GM21367 (cell line): ENCODE measurements around the gene VWF.
"Not testable (repeated sequence)": the region's sequence is repeated elsewhere in the genome, so short reads cannot be mapped to it uniquely, and the experiment has no call there.

Experiments used
- ATAC-seq: cut with Tn5 transposase; IDR thresholded peaks from one replicate; pipeline ENCODE4 v1.9.1; 2021; ENCODE audit not compliant: unreplicated experiment

The VWF gene

DNA sequence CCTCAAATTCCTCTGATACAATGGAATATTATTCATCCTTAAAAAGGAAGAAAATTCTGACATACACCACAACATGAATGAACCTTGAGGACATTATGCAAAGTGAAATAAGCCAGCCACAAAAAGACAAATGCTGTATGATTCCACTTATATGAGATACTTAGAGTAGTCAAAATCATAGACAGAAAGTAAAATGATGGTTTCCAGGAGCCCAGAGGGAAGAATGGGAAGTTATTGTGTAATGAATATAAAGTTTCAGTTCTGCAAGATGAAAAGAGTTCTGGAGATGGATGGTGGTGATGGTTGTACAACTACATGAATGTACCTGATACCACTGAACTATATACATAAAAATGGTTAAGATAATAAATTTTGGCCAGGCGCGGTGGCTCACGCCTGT lies 18.3 kb downstream of the VWF start:
- no peak for ATAC-seq

DNA sequence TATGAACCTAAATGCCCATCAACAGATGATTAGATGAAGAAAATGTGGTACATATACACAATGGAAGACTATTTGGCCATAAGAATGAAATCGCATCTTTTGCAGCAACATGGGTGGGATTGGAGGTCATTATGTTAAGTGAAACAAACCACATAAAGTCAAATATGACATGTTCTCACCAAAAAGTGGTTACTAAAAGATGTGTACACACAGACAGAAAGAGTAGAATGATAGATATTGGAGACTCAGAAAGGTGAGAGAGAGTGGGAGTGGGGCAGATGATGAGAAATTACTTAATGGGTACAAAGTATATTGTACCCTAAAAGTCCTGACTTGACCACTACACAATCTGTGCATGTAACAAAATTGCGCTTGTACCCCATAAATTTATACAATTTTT lies 19.6 kb downstream of the VWF start:
- no peak for ATAC-seq

DNA sequence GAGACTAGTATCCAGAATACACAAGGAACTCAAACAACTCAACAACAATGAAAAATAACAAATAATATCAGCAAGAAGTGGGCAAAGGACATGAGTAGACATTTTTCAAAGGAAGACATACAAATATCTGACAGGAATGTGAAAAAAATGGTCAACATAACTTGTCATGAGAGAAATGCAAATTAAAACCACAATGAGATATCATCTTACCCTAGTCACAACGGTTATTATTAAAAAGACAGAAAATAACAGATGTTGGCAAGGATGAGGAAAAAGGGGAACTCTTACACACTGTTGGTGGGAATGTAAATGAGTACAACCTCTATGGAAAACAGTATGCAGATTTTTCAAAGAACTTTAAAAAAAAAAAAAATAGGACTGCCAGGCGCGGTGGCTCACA lies 20.4 kb downstream of the VWF start:
- no peak for ATAC-seq

DNA sequence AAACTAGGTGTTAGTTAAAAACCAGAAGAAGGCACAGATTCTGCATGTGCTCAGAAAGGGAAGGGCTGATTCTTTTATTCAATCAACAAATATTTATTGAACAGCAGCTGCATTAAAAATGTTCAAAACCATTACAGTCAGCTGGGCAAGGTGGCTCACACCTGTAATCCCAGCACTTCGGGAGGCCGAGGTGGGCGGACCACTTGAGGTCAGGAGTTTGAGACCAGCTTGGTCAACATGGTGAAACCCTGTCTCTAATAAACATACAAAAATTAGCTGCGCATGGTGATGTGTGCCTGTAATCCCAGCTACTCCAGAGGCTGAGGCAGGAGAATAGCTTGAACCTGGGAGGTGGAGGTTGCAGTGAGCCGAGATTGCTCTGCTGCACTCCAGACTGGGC lies 22.4 kb downstream of the VWF start:
- not testable (repeated sequence) for ATAC-seq

DNA sequence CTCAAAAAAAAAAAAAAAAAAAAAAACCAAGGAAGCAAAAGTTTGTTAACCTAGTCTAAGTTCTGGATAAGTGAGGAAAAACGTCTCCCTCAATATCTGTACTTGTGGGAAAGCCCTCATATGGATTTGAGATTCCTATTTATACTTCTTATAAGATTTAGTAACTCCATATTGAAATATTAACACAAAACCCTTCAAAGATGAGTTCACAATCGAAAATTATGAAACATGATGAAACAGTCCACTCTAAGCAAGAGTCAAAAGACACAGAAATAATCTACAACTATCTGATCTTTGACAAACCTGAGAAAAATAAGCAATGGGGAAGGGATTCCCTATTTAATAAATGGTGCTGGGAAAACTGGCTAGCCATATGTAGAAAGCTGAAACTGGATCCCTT lies 25.2 kb downstream of the VWF start:
- ATAC-seq, result no peak

DNA sequence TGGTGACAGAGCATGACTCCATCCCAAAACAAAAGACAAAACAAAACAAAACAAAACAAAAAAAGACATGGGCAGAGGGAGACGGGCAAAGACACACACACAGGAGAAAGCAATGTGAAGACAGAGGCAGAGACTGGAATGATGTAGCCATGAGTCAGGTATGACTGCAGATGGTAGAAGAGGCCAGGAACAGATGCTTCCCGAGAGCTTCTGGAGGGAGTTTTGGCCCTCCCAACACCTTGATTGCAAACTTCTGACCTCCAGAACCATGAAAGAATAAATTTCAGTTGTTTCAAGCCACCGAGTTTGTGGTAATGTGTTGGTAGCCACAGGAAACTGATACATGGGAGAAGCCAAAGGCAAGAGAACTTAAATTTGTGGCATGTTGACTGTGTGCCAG lies 27.1 kb downstream of the VWF start:
- no peak for ATAC-seq

DNA sequence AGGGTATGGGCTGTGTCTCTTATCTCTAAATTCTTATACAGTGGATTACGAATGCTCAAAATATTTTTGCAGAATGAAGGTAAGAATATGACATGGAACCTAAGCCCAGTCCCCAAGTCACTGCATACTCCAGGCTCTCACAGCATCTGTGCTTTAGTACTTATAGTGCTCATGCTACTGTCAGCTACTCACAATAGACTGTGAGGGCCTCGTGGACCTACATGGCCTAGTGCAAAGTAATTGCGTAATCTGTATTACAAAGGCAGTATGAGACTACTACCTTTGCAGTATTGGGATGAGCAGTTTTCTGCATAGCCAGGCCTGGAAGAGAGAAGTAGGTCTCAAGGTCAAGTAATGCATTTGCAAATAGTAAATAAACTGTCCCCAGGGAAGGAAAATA lies 27.9 kb downstream of the VWF start:
- ATAC-seq, result no peak

DNA sequence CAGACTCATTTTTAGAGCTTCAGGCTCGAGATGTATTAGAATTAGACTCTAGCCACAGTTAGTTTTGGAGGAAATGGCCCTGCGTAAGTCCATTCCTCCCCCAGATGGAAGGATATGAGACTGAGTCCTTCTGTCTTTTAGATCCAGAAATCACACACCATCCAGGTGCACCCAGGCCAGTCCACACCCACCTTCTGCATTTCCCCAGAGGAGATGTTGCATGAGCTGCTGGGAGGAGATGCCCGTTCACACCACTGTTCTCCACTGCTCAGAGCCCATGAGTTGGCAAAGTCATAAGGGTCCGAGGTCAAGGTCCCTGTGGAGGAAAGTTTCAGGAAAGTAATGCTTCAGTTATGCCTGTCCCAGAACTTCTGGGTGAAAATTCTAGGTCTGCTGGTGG lies 29.2 kb downstream of the VWF start:
- ATAC-seq, result no peak

DNA sequence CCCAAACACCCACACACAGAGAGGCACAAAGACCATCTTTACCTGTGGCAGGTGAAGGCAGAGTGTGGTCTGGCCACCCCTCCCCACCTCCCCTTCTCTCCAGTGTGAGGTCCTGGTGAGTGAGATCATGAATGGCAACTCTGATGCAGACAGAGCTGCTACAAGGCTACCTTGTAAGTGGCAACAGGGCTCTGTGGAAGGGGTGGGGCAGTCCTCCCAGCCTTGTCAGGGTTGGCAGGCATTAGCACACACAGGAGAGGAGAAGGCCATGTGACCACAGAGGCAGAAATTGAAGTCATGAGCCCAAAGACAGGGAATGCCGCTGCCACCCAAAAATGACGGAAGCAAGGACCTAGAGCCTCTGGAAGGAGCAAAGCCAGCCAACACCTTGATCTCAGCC lies 30.7 kb downstream of the VWF start:
- ATAC-seq, result no peak

DNA sequence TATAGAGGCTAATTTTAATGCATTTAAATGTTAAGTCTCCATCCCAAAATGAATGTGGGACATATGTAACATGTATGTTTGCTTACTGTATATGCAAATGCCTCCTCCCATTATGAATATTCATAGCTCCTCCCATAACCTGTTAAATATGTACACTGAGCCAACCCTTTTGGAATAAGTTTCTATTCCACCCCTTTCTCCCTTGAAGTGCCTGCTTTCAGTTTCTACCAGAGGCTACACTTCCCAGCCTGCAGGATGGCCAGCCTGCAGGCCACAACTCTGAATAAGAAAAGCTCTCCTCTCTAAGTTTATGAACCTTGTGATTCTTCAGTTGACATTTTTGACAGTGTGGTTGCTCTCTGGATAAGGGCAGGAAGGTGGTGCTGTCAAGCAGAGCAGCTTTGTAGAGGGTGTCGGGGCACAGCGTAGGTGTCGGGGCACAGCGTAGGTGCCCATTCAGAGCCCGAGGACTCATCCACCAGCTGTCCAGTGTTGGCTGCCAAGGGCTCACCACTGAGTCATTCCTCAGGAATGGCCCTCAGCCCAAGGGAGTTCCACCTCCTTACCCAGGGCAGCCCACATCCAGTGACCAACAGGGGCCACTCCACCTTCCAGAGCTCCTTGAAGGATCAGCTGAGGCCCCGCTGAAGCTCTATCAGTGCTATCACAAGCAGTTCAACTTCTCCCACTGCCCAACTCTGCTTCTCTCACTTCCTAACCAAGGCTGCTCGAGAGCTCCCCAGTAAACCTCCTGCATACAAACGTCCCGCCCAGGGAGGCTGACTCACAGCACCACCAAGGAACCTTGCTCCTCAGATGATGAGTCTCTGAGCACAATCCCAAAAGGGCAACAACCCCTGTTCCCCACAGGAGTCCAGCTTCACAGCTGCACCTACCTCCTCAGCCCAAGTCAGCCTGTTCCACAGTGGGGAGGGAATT lies 31.4 kb downstream of the VWF start:
- no peak for ATAC-seq

DNA sequence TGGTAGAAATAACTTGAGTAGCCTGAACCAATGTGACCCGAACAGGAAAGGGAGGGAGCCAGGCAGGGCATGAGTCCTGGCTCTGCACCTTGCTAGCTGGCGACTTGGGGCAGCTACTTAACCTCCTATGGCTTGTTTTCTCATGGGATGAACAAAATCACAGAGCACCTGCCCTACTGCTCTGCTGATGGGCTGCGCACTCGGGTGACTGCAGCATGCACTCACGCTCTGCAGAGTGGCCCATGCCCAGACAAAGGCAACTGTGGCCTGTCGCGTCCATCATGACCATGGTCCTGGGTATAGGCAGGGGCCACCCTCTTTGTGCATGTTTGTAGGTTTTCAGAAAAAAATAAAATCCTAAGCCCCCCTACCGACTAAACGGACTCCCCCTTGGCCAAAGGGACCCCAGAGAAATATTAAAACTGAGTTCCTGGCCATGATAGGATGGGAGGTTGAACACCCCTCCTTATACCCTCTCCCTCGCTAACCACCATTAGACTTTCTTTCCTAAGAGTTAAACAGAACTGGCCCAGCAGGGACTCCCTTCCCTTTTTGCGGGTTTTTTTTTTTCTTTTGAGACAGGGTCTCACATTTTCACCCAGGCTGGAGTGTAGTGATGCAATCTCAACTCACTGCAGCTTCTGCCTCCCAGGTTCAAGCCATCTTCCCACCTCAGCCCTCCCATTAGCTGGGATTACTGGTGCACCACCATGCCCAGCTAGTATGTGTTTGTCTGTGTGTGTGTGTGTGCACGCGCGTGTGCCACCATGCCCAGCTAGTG lies 32.5 kb downstream of the VWF start:
- no peak for ATAC-seq

DNA sequence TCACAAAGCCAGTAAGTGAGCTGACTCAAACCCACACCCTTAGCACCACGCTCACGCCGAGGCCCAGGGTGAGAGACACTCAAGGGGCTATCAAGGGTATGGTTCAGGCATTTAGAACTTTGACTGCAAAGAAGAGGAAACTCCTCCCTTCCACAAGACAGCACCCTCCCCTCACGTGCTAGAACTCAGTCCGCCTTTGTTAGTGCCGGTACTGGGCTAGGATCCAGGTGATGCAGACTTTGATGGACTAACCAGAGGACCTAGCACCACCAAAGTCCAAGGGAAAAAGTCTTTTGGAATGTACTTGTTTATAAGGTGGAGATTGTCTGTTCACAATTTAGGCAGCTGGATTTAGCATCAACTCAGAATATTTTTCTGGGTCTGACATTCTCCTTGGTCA lies 33.7 kb downstream of the VWF start:
- ATAC-seq, result no peak

DNA sequence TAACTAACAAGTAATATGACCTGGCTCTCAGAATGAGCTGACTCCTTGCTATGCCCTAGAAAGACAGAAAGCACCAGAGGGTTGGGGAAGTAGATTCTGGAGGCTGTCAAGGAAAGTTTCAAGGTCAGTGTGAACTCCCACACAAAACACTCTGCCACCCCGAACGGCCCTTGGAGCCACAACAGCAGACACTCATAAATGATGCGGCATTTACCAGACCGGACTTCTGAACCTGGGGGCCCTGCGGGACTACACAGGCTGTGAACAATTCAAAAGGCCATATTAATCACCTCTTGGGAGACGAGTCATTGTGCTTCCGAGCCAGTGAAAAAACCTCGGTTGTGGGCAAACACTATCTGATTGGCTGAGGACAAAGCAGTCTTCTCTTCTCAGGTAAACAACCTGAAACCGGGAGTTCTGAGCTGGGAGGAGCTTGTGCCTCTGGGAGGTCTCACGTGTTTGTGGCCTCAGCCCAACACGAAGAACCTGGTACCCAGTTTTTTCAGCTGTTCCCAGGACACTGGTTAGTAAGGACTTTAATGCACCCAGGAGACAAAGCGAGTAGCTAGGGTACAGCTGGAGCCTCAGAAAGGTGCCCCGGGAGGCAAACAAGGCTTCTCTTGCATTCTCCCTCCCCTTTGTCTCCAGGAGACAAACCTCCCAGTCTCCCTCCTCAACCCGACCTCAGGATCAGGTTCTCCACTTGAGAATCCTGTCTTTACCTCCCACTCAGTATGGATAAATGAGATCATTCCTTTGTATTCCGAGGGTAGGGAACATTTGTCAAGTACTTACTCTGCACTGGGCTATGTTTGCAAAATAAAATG lies 35.3 kb downstream of the VWF start:
- ATAC-seq, result no peak

DNA sequence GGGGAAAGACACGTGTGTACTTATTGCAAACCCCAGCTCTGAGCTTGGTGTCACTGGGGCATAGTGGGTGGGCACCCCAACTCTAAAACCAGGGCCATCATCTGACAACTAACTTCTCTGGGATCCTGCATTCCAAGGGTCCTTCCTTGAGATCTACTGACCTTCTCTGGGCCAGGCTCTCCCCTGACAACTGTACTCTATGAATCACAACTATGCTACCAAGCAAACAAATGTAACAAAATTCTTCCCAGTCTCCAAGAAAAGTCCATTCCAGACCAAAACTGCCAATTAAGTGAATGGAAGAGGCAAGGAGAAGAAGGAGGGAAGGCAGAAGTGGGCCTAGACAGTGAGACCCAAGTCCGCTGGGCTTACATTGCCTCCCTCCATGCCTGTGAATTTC lies 38.2 kb downstream of the VWF start:
- no peak for ATAC-seq

DNA sequence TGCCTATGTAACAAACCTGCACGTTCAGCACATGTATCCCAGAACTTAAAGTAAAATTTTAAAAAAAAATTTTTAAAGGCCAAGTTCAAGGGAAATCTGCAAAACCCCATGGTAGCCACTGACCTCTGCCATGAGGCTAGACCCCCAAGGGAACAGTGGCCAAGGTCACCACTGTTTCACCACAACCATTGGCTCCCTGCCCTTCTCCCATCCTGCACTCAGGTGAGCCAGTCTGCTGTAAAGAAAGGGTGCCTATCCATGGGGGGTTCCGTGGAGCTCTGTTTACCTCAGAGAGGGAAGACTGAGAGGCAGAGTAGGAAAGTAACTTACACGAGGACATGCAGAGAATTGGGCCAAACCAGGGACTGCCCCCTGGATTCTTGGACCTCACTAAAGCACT lies 38.6 kb downstream of the VWF start:
- ATAC-seq, result no peak

DNA sequence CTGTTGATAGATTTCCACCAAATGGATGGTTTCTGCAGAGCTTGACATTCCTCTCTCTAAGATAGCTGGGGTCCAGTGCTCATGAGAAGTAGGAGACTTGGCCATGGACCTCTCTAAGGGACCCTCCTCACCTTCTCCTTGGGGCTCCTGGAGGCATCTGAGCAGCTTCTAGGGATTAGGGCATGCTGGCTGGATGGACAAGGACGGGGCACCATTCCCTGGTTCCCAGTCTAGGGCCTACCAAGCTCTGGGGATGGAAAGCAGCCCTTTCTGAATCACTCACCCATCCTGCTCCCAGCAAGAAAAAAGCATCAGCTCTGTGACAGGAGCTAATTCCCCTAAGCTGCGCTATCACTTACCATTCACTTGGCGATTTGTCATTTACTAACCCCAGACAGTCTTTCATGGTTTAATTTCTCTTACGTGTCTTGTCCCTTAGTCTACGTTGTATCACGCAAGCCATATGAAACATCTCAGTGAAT lies 39.5 kb downstream of the VWF start:
- ATAC-seq, result no peak

DNA sequence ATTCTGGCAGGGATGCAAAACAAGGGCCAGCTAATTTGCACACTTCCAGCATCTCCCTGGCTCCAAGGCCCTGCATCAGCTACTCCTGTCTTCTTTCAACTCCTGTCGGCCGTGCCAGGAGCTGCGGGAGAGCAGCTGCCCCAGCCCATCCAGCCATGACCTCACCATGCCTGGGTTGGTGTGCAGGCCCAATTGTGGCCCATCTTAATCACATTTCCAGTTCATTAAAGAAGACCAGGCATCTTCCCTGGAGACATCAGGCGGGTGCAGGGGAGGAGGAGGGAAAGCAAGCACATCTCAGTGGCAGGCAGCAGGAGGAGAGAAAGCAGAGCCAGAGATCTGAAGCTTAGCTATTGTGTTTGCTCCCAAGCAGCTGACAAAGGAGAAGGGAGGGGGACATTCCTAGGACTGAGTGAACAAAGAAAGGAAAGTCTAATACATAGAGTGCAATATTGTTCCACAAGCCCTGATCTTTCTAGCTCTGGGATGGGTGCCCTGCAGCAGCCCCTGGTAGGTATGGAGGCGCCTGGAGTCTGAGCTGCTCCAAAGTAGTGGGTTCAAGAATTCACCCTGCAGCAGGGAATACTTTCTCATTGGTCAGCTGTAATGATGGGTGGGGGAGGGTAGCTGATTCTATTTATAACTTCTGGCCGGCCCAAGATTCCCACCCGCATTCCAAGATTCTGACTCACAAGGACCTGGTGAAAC lies 40.1 kb downstream of the VWF start:
- ATAC-seq, result no peak

DNA sequence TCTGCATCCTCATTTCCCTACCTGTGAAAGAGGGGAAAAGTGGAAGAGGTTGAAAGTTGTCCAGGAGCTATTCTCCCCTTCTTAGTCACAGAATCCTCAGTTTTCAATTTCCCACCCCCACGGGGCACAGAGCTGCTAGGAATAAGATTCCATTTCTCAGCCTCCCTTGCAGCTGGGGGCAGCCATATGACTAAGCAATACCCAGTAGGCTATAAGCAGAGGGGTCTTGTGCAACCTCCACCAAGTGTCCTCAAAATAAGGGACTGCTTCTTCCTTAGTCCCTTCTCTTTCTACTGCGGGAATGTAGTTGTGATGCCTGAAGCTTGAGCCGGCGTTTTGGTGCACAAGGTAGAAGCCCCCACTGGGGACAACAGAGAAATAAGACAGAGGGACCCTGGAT lies 40.9 kb downstream of the VWF start:
- ATAC-seq, result no peak

DNA sequence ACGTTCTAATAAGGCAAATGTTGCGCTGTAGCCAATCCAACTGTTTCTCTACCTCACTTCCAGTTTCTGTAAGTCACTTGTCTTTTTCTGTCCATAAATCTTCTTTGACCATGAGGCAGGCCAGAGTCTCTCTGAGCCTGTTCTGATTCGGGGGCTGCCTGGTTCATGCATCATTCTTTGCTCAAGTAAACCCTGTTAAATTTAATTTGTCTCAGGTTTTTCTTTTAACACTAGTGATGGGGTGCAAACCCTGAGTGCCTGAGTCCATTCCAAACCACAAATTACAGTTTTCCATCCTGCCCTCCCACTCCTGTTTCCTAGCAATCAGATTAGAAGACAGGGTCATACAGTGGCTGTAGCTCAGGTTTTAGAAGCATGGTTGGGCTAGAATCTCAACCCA lies 41.9 kb downstream of the VWF start:
- ATAC-seq, result no peak

DNA sequence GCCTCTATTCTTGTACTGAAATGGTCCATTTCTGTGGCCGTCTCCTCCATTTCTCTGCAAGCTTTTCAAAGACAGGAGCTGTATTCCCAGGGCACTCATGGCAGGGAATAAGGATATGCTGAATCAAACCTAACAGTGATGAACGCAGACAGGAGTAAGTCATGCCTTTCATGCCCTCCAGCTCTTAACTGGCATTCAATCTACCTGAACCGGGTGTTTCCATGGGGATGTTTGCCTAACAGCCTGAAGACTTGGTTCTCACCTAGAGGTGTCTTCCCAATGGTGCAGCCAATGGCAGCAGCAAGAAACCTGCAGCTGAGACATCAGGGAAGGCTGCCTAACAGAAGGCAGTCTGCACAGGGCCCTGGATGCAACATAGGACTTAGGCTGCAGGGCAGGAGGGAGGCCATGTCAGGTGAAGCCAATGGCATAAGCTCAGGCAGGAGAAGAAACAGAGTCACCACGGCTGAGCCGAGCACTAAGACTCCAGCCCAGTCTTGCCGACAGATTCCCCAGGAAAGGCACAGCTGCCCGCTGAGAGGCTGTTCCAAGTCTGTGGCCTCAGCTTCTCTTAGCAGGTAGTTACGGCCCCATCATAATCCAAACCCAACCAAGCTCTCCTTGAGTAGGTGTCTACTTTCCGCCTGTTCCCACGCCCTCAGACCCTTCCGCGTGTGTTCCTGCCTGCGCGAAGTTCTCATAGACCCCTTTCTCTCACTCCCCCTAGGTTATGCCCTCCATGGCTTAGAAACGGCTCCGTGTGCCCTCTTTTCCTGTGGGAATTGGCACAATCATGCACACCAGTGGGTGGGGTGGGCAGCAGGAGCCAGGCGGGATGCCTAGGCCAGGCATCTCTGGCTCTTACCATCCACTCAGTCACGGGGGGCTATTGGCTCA lies 44.1 kb downstream of the VWF start:
- no peak for ATAC-seq
